IMR-90 (cell line): ENCODE data around the gene DACH1. TPM values are rescaled to one million over a fixed set of nuclear protein-coding genes. Genes with fewer than 3 reads are reported as not detected.

Experiments used
- ATAC-seq: fragments of 200-7000 bp; cut with Tn5 transposase; 2 replicates; pipeline ENCODE4 v1.9.1; 2020; ENCODE audit warnings: low read depth, mild to moderate bottlenecking, moderate library complexity
- BruUV-seq: library from RNA; stranded (reverse); fragments of 400-500 nt; replicated peaks from 2 replicates; lab custom pipeline; 2021; lab: Mats Ljungman, UMichigan
- CTCF ChIA-PET: fragments of 300-600 bp; formaldehyde crosslinking; extraction: SDS; loops from one replicate; lab custom pipeline; 2021; ENCODE audit warnings: antibody characterized with exemption; lab: Yijun Ruan, JAX
- POLR2A ChIA-PET: fragments of 300-600 bp; sonication (Branson Sonifier 250); formaldehyde crosslinking; loops from one replicate; lab custom pipeline; 2022; ENCODE audit warnings: antibody characterized with exemption; ENCODE audit not compliant: unreplicated experiment; lab: Charles Lee
- DNase-seq: peaks from one replicate; pipeline ENCODE4 v3.0.0; 2013
- H2AFZ ChIP-seq: replicated peaks from 2 replicates; pipeline ENCODE3; 2013; ENCODE audit warnings: low read length, mild to moderate bottlenecking; ENCODE audit not compliant: poor library complexity
- H2AK5ac ChIP-seq: 2 replicates; pipeline ENCODE4 v1.6.1; 2013; ENCODE audit warnings: low read depth, low read length, inconsistent platforms
- H2AK9ac ChIP-seq: replicated peaks from 2 replicates; pipeline ENCODE3; 2013; ENCODE audit warnings: mild to moderate bottlenecking, low read depth, low read length, moderate library complexity; ENCODE audit not compliant: poor library complexity
- H2BK120ac ChIP-seq: 2 replicates; pipeline ENCODE4 v1.6.1; 2013; ENCODE audit warnings: low read depth, low read length, inconsistent platforms
- H2BK15ac ChIP-seq: 3 replicates; pipeline ENCODE4 v1.6.1; 2013; ENCODE audit warnings: low read depth, low read length, inconsistent platforms
- H2BK20ac ChIP-seq: 2 replicates; pipeline ENCODE4 v1.6.1; 2013; ENCODE audit warnings: low read depth, mild to moderate bottlenecking, inconsistent platforms, low read length, moderate library complexity
- H2BK5ac ChIP-seq: 2 replicates; pipeline ENCODE4 v1.6.1; 2013; ENCODE audit warnings: mild to moderate bottlenecking, low read depth, low read length, inconsistent platforms; ENCODE audit not compliant: poor library complexity, severe bottlenecking
- H3K14ac ChIP-seq: replicated peaks from 2 replicates; pipeline ENCODE4 v1.6.1; 2013; ENCODE audit warnings: low read depth, low read length, inconsistent platforms
- H3K18ac ChIP-seq: 2 replicates; pipeline ENCODE4 v1.6.1; 2013; ENCODE audit warnings: low read depth, low read length, control low read depth
- H3K23ac ChIP-seq: 2 replicates; pipeline ENCODE4 v1.6.1; 2013; ENCODE audit warnings: low read depth, low read length, inconsistent platforms
- H3K27ac ChIP-seq: 2 replicates; pipeline ENCODE4 v1.5.1; 2013; ENCODE audit warnings: mild to moderate bottlenecking, control low read depth, low read length; ENCODE audit not compliant: insufficient read depth
- H3K27me3 ChIP-seq: 2 replicates; pipeline ENCODE4 v1.6.1; 2013; ENCODE audit warnings: low read length; ENCODE audit not compliant: control insufficient read depth, insufficient read depth
- H3K36me3 ChIP-seq: 2 replicates; pipeline ENCODE4 v1.6.1; 2013; ENCODE audit warnings: low read length, mixed read lengths; ENCODE audit not compliant: control insufficient read depth, insufficient read depth
- H3K4ac ChIP-seq: 2 replicates; pipeline ENCODE4 v1.6.1; 2013; ENCODE audit warnings: low read depth, low read length, inconsistent platforms
- H3K4me1 ChIP-seq: 2 replicates; pipeline ENCODE4 v1.6.1; 2013; ENCODE audit warnings: low read length, mixed read lengths; ENCODE audit not compliant: control insufficient read depth, insufficient read depth
- H3K4me2 ChIP-seq: 2 replicates; pipeline ENCODE4 v1.6.1; 2013; ENCODE audit warnings: low read depth, mild to moderate bottlenecking, control low read depth, low read length, moderate library complexity
- H3K4me3 ChIP-seq: 2 replicates; pipeline ENCODE4 v1.5.1; 2013; ENCODE audit warnings: low read depth, mild to moderate bottlenecking, control low read depth, low read length, moderate library complexity; ENCODE audit not compliant: insufficient read depth
- H3K56ac ChIP-seq: 2 replicates; pipeline ENCODE4 v1.6.1; 2013; ENCODE audit warnings: low read length, inconsistent platforms; ENCODE audit not compliant: insufficient read depth; ENCODE audit errors: extremely low read depth
- H3K79me1 ChIP-seq, 2 experiments: 2 replicates each; pipeline ENCODE4 v1.6.1; 2013; ENCODE audit warnings: low read length in 2 of 2, inconsistent platforms in 1 of 2, low read depth in 1 of 2
- H3K9ac ChIP-seq: 2 replicates; pipeline ENCODE4 v1.6.1; 2013; ENCODE audit warnings: low read depth, low read length, control low read depth
- H3K9me1 ChIP-seq: 2 replicates; pipeline ENCODE4 v1.6.1; 2013; ENCODE audit warnings: low read length, inconsistent platforms; ENCODE audit not compliant: insufficient read depth
- H3K9me3 ChIP-seq: 2 replicates; pipeline ENCODE4 v1.6.1; 2013; ENCODE audit warnings: low read length; ENCODE audit not compliant: control insufficient read depth, insufficient read depth
- H4K20me1 ChIP-seq: 2 replicates; pipeline ENCODE4 v1.6.1; 2013; ENCODE audit warnings: low read length, inconsistent platforms; ENCODE audit not compliant: insufficient read depth
- H4K5ac ChIP-seq: 2 replicates; pipeline ENCODE4 v1.6.1; 2013; ENCODE audit warnings: mild to moderate bottlenecking, low read depth, low read length, control low read depth
- H4K8ac ChIP-seq, 2 experiments: 2 replicates each; pipeline ENCODE4 v1.6.1; 2013; ENCODE audit warnings: low read depth in 2 of 2, low read length in 2 of 2, control low read depth in 1 of 2, inconsistent platforms in 1 of 2
- H4K91ac ChIP-seq: 2 replicates; pipeline ENCODE4 v1.6.1; 2013; ENCODE audit warnings: low read depth, low read length, inconsistent platforms; ENCODE audit not compliant: insufficient read depth
- BHLHE40 ChIP-seq: fragments of 150-350 bp; IDR thresholded peaks from 2 replicates; pipeline ENCODE4 v1.6.1; 2016; ENCODE audit warnings: mild to moderate bottlenecking, low read depth, low read length
- CEBPB ChIP-seq: IDR thresholded peaks from 2 replicates; pipeline ENCODE4 v1.6.1; 2012; ENCODE audit warnings: low read depth, low read length, improper control_type of control experiment
- CHD1 ChIP-seq: IDR thresholded peaks from 2 replicates; pipeline ENCODE4 v1.6.1; 2012; ENCODE audit warnings: low read depth, low read length, improper control_type of control experiment
- CTCF ChIP-seq: conservative IDR thresholded peaks from 2 replicates; pipeline ENCODE4 v1.5.1; 2012; ENCODE audit warnings: mild to moderate bottlenecking, low read depth, low read length, improper control_type of control experiment
- ELK1 ChIP-seq: fragments of 150-350 bp; IDR thresholded peaks from 2 replicates; pipeline ENCODE4 v1.6.1; 2016; ENCODE audit warnings: low read depth, mild to moderate bottlenecking, low read length, moderate library complexity, borderline replicate concordance
- FOS ChIP-seq: fragments of 150-350 bp; IDR thresholded peaks from 2 replicates; pipeline ENCODE4 v1.6.1; 2016; ENCODE audit warnings: low read depth, low read length
- MAFK ChIP-seq: IDR thresholded peaks from 2 replicates; pipeline ENCODE4 v1.6.1; 2012; ENCODE audit warnings: low read depth, low read length, improper control_type of control experiment
- MAZ ChIP-seq: IDR thresholded peaks from 2 replicates; pipeline ENCODE4 v1.6.1; 2012; ENCODE audit warnings: low read depth, mild to moderate bottlenecking, low read length, improper control_type of control experiment, moderate library complexity, borderline replicate concordance
- MXI1 ChIP-seq: IDR thresholded peaks from 2 replicates; pipeline ENCODE4 v1.6.1; 2012; ENCODE audit warnings: low read depth, mild to moderate bottlenecking, low read length, moderate library complexity, borderline replicate concordance
- NFE2L2 ChIP-seq: fragments of 150-350 bp; IDR thresholded peaks from 2 replicates; pipeline ENCODE4 v1.6.1; 2016; ENCODE audit warnings: low read depth, mild to moderate bottlenecking, low read length
- POLR2A ChIP-seq: IDR thresholded peaks from 2 replicates; pipeline ENCODE4 v1.6.1; 2012; ENCODE audit warnings: mild to moderate bottlenecking, low read depth, low read length
- RAD21 ChIP-seq: IDR thresholded peaks from 2 replicates; pipeline ENCODE4 v1.6.1; 2012; ENCODE audit warnings: low read length, improper control_type of control experiment
- RCOR1 ChIP-seq: IDR thresholded peaks from 2 replicates; pipeline ENCODE4 v1.6.1; 2012; ENCODE audit warnings: mild to moderate bottlenecking, low read length, improper control_type of control experiment; ENCODE audit not compliant: insufficient replicate concordance
- RFX5 ChIP-seq: IDR thresholded peaks from 2 replicates; pipeline ENCODE4 v1.8.0; 2012; ENCODE audit warnings: low read depth, mild to moderate bottlenecking, low read length, moderate library complexity
- SMC3 ChIP-seq: fragments of 150-350 bp; IDR thresholded peaks from 2 replicates; pipeline ENCODE4 v1.6.1; 2016; ENCODE audit warnings: low read depth, mild to moderate bottlenecking, antibody characterized with exemption, low read length, moderate library complexity
- USF2 ChIP-seq: fragments of 150-350 bp; IDR thresholded peaks from 2 replicates; pipeline ENCODE4 v1.6.1; 2017; ENCODE audit warnings: mild to moderate bottlenecking, antibody characterized with exemption, low read length, low read depth
- WGBS, 2 experiments: methylation state at CpG; one replicate each; pipeline versions ENCODE4 v1.1.5 to v1.1.7; 2013; ENCODE audit warnings: missing lambda C conversion rate in 2 of 2; ENCODE audit not compliant: insufficient read length in 1 of 2; ENCODE audit errors: extremely low coverage in 2 of 2; 5-methylcytosine and 5-hydroxymethylcytosine counted together
- dilution Hi-C: fragments of 300-500 bp; cut with HindIII; formaldehyde crosslinking; loops from one replicate; pipeline ENCODE4 v1.14.3; 2018; ENCODE audit warnings: low sequenced_read_pairs; ENCODE audit not compliant: unreplicated experiment
- in situ Hi-C: fragments of 300-500 bp; cut with MboI; formaldehyde crosslinking; loops from 3 replicates; pipeline ENCODE4 v1.14.3; 2019; ENCODE audit warnings: low sequenced_read_pairs, inconsistent platforms, mixed read lengths
- intact Hi-C: fragments of 100-400 bp; cut with micrococcal nuclease; formaldehyde crosslinking; loops from 2 replicates; pipeline ENCODE4 v1.10.0; 2022
- polyA plus RNA-seq, 3 experiments: library from polyadenylated mRNA; depleted of rRNA; stranded (reverse); fragments of >200 nt; gene quantifications; 2 replicates each; pipeline ENCODE4 v1.2.3, GENCODE V29; 2012; ENCODE audit warnings: low replicate concordance in 1 of 3
- total RNA-seq: library from RNA; depleted of rRNA; stranded (reverse); fragments of >200 nt; gene quantifications from 2 replicates; pipeline ENCODE4 v1.2.3, GENCODE V29; 2012

The DACH1 gene
- total and polyA plus RNA-seq, 2 of the 4 experiments (the other 2 are of a cell fraction), result not detected

GRCh38 chr13:71677124-71677523 lies 189.9 kb downstream of the DACH1 start:
- Histone ChIP-seq H3K4ac (no peak overlapping the region), H3K9me1 (no peaks in the 10 kb centered on the region), H4K20me1 (no peaks in the 10 kb centered on the region), H3K18ac (no peak overlapping the region), H2BK120ac (no peak overlapping the region), H3K79me1 (no peaks in the 10 kb centered on the region), H3K14ac (no peak overlapping the region), H3K36me3 (no peaks in the 10 kb centered on the region), H3K23ac (no peak overlapping the region), H2BK20ac (no peak overlapping the region), H4K5ac (no peak overlapping the region), H4K91ac (no peak overlapping the region), H3K4me2 (no peak overlapping the region), H2AFZ (no peak overlapping the region), H3K9ac (no peak overlapping the region), H3K4me3 (no peak overlapping the region), H2BK5ac (no peak overlapping the region), H3K9me3 (no peaks in the 10 kb centered on the region), H2BK15ac (no peak overlapping the region), H3K4me1 (no peaks in the 10 kb centered on the region), H2AK9ac (no peak overlapping the region), H3K56ac (no peak overlapping the region), H3K27ac (no peak overlapping the region), H4K8ac (no peak overlapping the region), H3K27me3 (no peaks in the 10 kb centered on the region), H2AK5ac (no peak overlapping the region)
- ChIA-PET CTCF (no interaction called here), POLR2A (no interaction called here)
- in situ Hi-C loops (no loop called here), dilution Hi-C loops (no loop called here), intact Hi-C loops (no loop called here)
- BruUV-seq, result no TSS peak
- TF ChIP-seq SMC3 (no peak), RCOR1 (no peak), MXI1 (no peak), USF2 (no peak), POLR2A (no peak), CHD1 (no peak), CTCF (no peak), NFE2L2 (no peak), FOS (no peak), CEBPB (no peak), ELK1 (no peak), BHLHE40 (no peak), MAFK (no peak), MAZ (no peak), RAD21 (no peak), RFX5 (no peak)
- 80% methylated on average over 1 of the region's 2 CpGs; no CpG with 5 or more reads in 1 of the 2 experiments for WGBS, 2 experiments
- DNase-seq (no peak), ATAC-seq (no peak)
